Tibial nerve (tissue), 4 donors: ENCODE results near the gene DHRS9.

ENCODE experiments used
- CTCF ChIP-seq, 5 experiments: fragments of 200-600 bp in 3 of 5; fragments of 450-650 bp in 2 of 5; sonication (generic) in 3 of 5; IDR thresholded peaks; one replicate each; pipeline ENCODE4 v1.5.1; 2016 to 2019; ENCODE audit warnings: antibody characterized with exemption in 5 of 5, mild to moderate bottlenecking in 3 of 5, moderate library complexity in 2 of 5
- EP300 ChIP-seq, 2 donors: sonication (generic); formaldehyde crosslinking; IDR thresholded peaks; one replicate each; pipeline ENCODE4 v1.6.1; 2017; ENCODE audit warnings: antibody characterized with exemption in 2 of 2, mild to moderate bottlenecking in 1 of 2

DNA sequence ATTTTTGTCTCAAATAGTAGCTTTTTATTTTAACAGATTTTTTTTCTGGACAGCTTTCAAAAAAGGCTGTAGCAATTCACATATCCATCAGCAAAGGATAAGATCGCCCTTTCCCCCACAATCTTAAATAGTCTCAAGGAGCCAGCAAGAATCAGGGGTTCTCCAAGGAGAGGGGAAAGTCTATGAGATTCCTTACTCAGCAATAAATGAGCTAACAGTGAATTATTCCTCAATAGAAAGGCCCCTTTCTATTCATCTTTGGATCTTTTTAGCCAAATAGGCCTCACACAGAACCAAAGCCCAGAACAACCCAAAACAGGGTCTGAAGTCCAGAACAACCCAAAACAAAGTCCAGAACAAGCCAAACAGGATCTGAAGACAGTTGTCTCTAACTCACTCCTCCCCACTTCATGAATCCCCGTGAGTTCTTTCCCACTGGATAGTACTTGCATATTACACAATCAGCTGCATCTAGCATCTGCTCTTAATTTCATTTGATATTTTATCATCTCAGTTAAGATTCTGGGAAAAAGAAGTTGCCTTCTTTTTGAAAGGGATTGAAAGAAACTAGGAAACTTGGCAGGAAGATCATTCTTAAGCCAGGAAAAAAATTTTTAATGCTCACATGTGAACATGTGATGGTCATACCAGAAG, 3.4 kb upstream of the DHRS9 start:
- TF ChIP-seq CTCF (IDR thresholded peaks at IDR 0.05) = no peak
- no peak for TF ChIP-seq EP300 (IDR thresholded peaks at IDR 0.05)
